Heart right ventricle (tissue), 16 donors: ENCODE data around the gene LRR1. TPM values are rescaled to one million over a fixed set of nuclear protein-coding genes. Genes with fewer than 3 reads are reported as not detected.

Source experiments
- ATAC-seq, 8 donors: fragments of 200-7000 bp; cut with Tn5 transposase; one replicate each; pipeline ENCODE4 v1.9.1; 2020; ENCODE audit warnings: mild to moderate bottlenecking in 8 of 8, moderate library complexity in 8 of 8, moderate number of reproducible peaks in 1 of 8
- DNase-seq, 2 donors: peaks; one replicate each; pipeline ENCODE4 v3.0.0-alpha.2; 2020
- H3K27ac ChIP-seq, 10 donors: fragments of 200-600 bp; sonication (generic) in 2 of 10; one replicate each; pipeline versions ENCODE4 v1.5.0 to v1.8.0; 2020 to 2022; ENCODE audit warnings: mild to moderate bottlenecking in 3 of 10
- H3K27me3 ChIP-seq, 7 donors: fragments of 200-600 bp; one replicate each; pipeline ENCODE4 v1.8.0; 2021 to 2022; ENCODE audit warnings: mild to moderate bottlenecking in 2 of 7
- H3K36me3 ChIP-seq, 9 donors: fragments of 200-600 bp; sonication (generic) in 1 of 9; one replicate each; pipeline versions ENCODE4 v1.5.0 to v1.8.0; 2020 to 2022; ENCODE audit warnings: mild to moderate bottlenecking in 2 of 9
- H3K4me1 ChIP-seq, 9 donors: fragments of 200-600 bp; sonication (generic) in 1 of 9; one replicate each; pipeline versions ENCODE4 v1.5.0 to v1.8.0; 2020 to 2022; ENCODE audit warnings: mild to moderate bottlenecking in 4 of 9
- H3K4me3 ChIP-seq, 10 donors: fragments of 200-600 bp; sonication (generic) in 2 of 10; one replicate each; pipeline versions ENCODE4 v1.5.0 to v1.8.0; 2020 to 2022; ENCODE audit warnings: mild to moderate bottlenecking in 7 of 10, moderate library complexity in 2 of 10
- H3K9me3 ChIP-seq, 11 donors: fragments of 200-600 bp in 10 of 11; sonication (generic) in 2 of 11; one replicate each; pipeline versions ENCODE4 v1.5.0 to v1.8.0; 2013 to 2022; ENCODE audit warnings: mild to moderate bottlenecking in 2 of 11, control low read depth in 1 of 11, moderate library complexity in 1 of 11
- WGBS, 2 donors: extraction: QIAGEN DNeasy Blood & Tissue Kit; methylation state at CpG; one replicate each; pipeline ENCODE4 v1.1.7; 2013; ENCODE audit warnings: inconsistent platforms in 1 of 2; 5-methylcytosine and 5-hydroxymethylcytosine counted together
- intact Hi-C, 10 donors: fragments of 100-400 bp; cut with DNase I; formaldehyde crosslinking; loops; one replicate each; pipeline versions ENCODE4 v1.11.1 to v1.14.2; 2022
- long read RNA-seq, 3 donors: library from polyadenylated mRNA; unstranded; transcript quantifications; one replicate each; pipeline ENCODE4 v2.0.0, GENCODE V29; 2020 to 2021
- polyA plus RNA-seq, 2 donors: library from polyadenylated mRNA; stranded (reverse); fragments of 200-250 nt; gene quantifications; one replicate each; pipeline ENCODE4 v1.2.3, GENCODE V29; 2013
- total RNA-seq, 10 donors: library from RNA; stranded (reverse); fragmentation: NEBNext Ultra II Directional in 3 of 10; extraction: Animal tissue kit (Norgen Biotek cat#: 25700) in 3 of 10; gene quantifications; one replicate each; pipeline versions ENCODE4 v1.2.1 to v1.2.4, GENCODE V29; 2021 to 2023
- TF ChIP-seq, protein P1 (sequence below), 9 donors: fragments of 200-600 bp; sonication (generic) in 2 of 9; IDR thresholded peaks; one replicate each; pipeline versions ENCODE4 v1.5.0 to v1.8.0; 2021 to 2022; ENCODE audit warnings: antibody characterized with exemption in 9 of 9, mild to moderate bottlenecking in 5 of 9, moderate library complexity in 1 of 9
- donor health status: Arrhythmogenic right ventricular cardiomyopathy.
- donor health status: ischemic (EF 13 %, LVEDD 7.1; RV severe dilation, severe dysfunction).
- donor health status: healthy with polysubstance abuse.
- donor health status: DM: no; HTN: yes; CAD: no.
- donor health status: DM: no; HTN: no; CAD: no.
- donor health status: ischemic (EF 25% LVEDD 6.9; RV normal size, moderate dysfunction).
- donor health status: ischemic (EF 25% LVEDD 5.7; RV mildly dilated, moderate dysfunction).
- donor health status: healthy.
- donor health status: DM: yes; HTN: yes; CAD: no.
- donor health status: Ischemic cardiomyopathy.
- donor health status: ischemic (EF 35%, LVEDD 5.7; RV mildly dilated, moderate dysfunction).
- donor health status: nonischemic (EF 11% LVEDD 7.7; RV severe dilation, severe dysfunction).
- donor health status: DM: yes; HTN: yes; CAD: no.
- donor health status: PGD.
- donor health status: ischemic (EF 29% LVEDD 5.4; RV normal size, mild dysfunction).
- donor health status: nonischemic (EF 23%, LVEDD 6.1; RV moderate dilation, normal function).

Gene LRR1, protein sequence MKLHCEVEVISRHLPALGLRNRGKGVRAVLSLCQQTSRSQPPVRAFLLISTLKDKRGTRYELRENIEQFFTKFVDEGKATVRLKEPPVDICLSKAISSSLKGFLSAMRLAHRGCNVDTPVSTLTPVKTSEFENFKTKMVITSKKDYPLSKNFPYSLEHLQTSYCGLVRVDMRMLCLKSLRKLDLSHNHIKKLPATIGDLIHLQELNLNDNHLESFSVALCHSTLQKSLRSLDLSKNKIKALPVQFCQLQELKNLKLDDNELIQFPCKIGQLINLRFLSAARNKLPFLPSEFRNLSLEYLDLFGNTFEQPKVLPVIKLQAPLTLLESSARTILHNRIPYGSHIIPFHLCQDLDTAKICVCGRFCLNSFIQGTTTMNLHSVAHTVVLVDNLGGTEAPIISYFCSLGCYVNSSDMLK
- total RNA-seq (10 to 100 TPM in 1 of 10 donors, 1 to 10 TPM in 9; 2.7 to 38.4 (median 7.0) TPM), polyA plus RNA-seq (1 to 10 TPM; 3.3 to 5.7 TPM)
- long read RNA-seq, donor 1, partial matches to known transcripts, result 1 of 6 reads
- long read RNA-seq, donor 1, other reads (novel, unspliced or antisense), result 0 of 6 reads
- long read RNA-seq, donor 2, partial matches to known transcripts, result 0 of 3 reads
- long read RNA-seq, donor 2, other reads (novel, unspliced or antisense), result 0 of 3 reads
- long read RNA-seq, donor 3, partial matches to known transcripts, result 0 of 4 reads
- long read RNA-seq, donor 3, other reads (novel, unspliced or antisense), result 1 of 4 reads

DNA sequence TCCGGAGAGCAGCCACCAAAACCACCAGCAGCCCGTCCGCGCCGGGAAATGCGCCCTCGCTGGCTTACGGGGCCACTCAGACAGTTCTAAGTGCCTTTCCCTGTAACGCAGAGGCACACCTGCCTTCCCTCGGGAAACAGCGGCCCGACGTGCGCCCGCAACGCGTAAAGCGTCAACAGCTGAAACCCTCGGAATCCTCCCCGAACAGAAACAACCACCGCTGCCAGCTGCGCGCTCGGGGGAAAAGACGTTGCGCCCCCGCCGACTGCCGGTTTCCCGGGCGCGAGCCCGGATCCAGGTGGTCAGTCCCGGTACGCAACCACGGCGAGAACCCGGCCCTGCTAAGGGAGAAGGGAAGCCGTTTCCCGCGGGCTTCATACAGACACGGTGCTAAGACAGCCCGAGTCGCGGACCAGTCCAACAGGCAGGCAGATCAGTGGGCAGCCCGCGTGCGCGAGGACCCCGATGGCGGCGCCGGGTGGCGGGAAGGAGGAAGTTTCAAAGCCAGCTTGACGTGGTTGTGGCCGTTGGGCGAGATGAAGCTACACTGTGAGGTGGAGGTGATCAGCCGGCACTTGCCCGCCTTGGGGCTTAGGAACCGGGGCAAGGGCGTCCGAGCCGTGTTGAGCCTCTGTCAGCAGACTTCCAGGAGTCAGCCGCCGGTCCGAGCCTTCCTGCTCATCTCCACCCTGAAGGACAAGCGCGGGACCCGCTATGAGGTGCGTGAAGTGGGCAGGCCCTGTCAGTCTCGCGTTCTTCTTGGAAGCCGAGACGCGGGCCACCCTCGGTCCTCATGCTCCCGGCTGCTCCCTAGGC is at the start of gene LRR1:
LRR1 (plus strand) TSS at position 456 of the 816 bp plus-strand sequence; CDS start at position 537, 81 bp downstream.
- no peaks in the 10 kb centered on the region for H3K9me3 ChIP-seq
- intact Hi-C loops, result no loop called here
- peak; percentile 89 to 94 (median 92) for ATAC-seq

DNA sequence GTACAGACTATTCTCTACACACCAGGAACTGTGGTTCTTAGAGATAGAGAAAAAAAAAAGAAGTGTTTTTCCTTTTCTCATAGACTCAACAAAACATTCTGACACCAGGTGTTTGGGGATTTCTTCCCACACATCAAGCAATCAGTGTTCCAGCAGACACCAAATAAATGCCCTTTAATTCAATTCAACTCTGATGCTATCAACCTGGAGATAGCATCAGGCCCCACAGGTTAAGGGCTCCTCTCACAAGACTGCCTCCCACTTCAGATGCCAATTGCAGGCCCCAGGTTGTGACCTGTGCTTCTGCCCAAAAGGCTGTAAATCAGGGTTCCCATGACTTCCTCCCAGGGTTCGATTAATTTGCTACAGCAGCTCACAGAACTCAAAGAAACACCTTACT is 49.3 kb upstream of the LRR1 start:
- no peak overlapping the region for H3K27ac ChIP-seq
- no peaks in the 10 kb centered on the region for H3K4me1 ChIP-seq
- ATAC-seq, result no peak
- no peak for DNase-seq
- no peaks in the 10 kb centered on the region for H3K36me3 ChIP-seq
- no peaks in the 10 kb centered on the region for H3K9me3 ChIP-seq
- 78 to 79% methylated on average over 1 of the region's 1 CpG for WGBS, 2 donors
- intact Hi-C loops, result no loop called here
- H3K27me3 ChIP-seq, result no peaks in the 10 kb centered on the region
- H3K4me3 ChIP-seq, result no peak overlapping the region
- TF ChIP-seq, protein P1, sequence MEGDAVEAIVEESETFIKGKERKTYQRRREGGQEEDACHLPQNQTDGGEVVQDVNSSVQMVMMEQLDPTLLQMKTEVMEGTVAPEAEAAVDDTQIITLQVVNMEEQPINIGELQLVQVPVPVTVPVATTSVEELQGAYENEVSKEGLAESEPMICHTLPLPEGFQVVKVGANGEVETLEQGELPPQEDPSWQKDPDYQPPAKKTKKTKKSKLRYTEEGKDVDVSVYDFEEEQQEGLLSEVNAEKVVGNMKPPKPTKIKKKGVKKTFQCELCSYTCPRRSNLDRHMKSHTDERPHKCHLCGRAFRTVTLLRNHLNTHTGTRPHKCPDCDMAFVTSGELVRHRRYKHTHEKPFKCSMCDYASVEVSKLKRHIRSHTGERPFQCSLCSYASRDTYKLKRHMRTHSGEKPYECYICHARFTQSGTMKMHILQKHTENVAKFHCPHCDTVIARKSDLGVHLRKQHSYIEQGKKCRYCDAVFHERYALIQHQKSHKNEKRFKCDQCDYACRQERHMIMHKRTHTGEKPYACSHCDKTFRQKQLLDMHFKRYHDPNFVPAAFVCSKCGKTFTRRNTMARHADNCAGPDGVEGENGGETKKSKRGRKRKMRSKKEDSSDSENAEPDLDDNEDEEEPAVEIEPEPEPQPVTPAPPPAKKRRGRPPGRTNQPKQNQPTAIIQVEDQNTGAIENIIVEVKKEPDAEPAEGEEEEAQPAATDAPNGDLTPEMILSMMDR (IDR thresholded peaks at IDR 0.05), result no peak

More for the DNA sequence above, at the start of gene LRR1:
- Histone ChIP-seq H3K27me3 (no peaks in the 10 kb centered on the region), H3K4me3 (peak within 1 kb of the TSS; percentile 51 to 94 (median 84)), H3K27ac (peak within 1 kb of the TSS; percentile 85 to 99 (median 94)), H3K4me1 (peaks cover 5 to 41% (median 21%) of the 10 kb centered on the region in 9 donors), H3K36me3 (peaks cover 0 to 11% (median 0%) of the 10 kb centered on the region in 9 donors)
- TF ChIP-seq, protein P1 (IDR thresholded peaks at IDR 0.05), result peak in 2 of 9 donors; percentile 4 to 26
- WGBS, 2 donors, result 0% methylated on average over 75 to 77 of the region's 77 CpGs
- DNase-seq, result peak; percentile 86 to 89

DNA sequence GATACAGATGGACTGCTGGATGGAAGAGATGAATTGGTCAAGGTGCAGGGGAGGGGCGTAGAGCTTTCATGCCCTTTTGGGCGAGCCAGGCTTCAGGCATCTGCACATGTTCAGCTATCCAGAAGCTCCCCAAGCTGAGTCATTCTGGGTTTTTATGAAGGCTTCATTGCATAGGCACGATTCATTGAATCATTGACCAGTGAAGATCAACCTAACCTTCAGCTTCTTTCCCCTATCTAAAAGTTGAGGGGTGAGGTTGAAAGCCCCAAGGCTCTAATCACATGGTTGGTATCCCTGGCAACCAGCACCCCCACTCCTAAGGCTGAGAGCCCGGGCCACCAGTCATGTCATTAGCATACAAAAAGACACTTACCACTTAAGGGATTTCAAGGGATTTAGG is 48.9 kb upstream of the LRR1 start:
- H3K4me1 ChIP-seq, result no peaks in the 10 kb centered on the region
- intact Hi-C loops, result no loop called here
- no peak overlapping the region for H3K4me3 ChIP-seq
- H3K36me3 ChIP-seq, result no peaks in the 10 kb centered on the region
- no peaks in the 10 kb centered on the region for H3K27me3 ChIP-seq
- TF ChIP-seq, protein P1 (IDR thresholded peaks at IDR 0.05), result no peak
- WGBS, 2 donors, result 64 to 75% methylated on average over 4 of the region's 4 CpGs
- H3K9me3 ChIP-seq, result no peaks in the 10 kb centered on the region
- H3K27ac ChIP-seq, result no peak overlapping the region
- no peak for DNase-seq
- ATAC-seq, result no peak
